Islet of Langerhans (tissue), 1 donor: ENCODE results near the gene WWOX.

Experiments used
- FAIRE-seq: peaks from one replicate; lab custom pipeline; 2011; peaks lifted over from hg19 to GRCh38; lab: Jason Lieb, UNC

WWOX gene

GRCh38 chr16:78439646-78440045 is 340.2 kb downstream of the WWOX start:
- no peak for FAIRE-seq

GRCh38 chr16:78441298-78441697 is 341.8 kb downstream of the WWOX start:
- no peak for FAIRE-seq

GRCh38 chr16:78443542-78444364 is 344.3 kb downstream of the WWOX start:
- no peak for FAIRE-seq

- FAIRE-seq: no peak
Observed at GRCh38 chr16:78445818-78446217, 346.4 kb downstream of the WWOX start.

- FAIRE-seq: no peak
Observed at GRCh38 chr16:78446486-78446885, 347.0 kb downstream of the WWOX start.

- no peak for FAIRE-seq
Observed at GRCh38 chr16:78446992-78447563, 347.6 kb downstream of the WWOX start.

GRCh38 chr16:78448658-78449271 is 349.3 kb downstream of the WWOX start:
- FAIRE-seq: no peak

GRCh38 chr16:78450255-78450654 is 350.8 kb downstream of the WWOX start:
- FAIRE-seq: no peak

- no peak for FAIRE-seq
Observed at GRCh38 chr16:78452025-78452555, 352.6 kb downstream of the WWOX start.

GRCh38 chr16:78455861-78456260 is 356.4 kb downstream of the WWOX start:
- no peak for FAIRE-seq

- FAIRE-seq: peak; percentile 9
Observed at GRCh38 chr16:78458588-78458987, 359.1 kb downstream of the WWOX start.

GRCh38 chr16:78460428-78460827 is 361.0 kb downstream of the WWOX start:
- no peak for FAIRE-seq

GRCh38 chr16:78461087-78461486 is 361.6 kb downstream of the WWOX start:
- FAIRE-seq: no peak

GRCh38 chr16:78461496-78462287 is 362.2 kb downstream of the WWOX start:
- no peak for FAIRE-seq

GRCh38 chr16:78462288-78463208 is 363.1 kb downstream of the WWOX start:
- no peak for FAIRE-seq

- FAIRE-seq: no peak
Observed at GRCh38 chr16:78463591-78463990, 364.1 kb downstream of the WWOX start.

GRCh38 chr16:78464833-78465232 is 365.4 kb downstream of the WWOX start:
- no peak for FAIRE-seq

- FAIRE-seq: no peak
Observed at GRCh38 chr16:78465730-78466129, 366.3 kb downstream of the WWOX start.

GRCh38 chr16:78469787-78470186 is 370.3 kb downstream of the WWOX start:
- no peak for FAIRE-seq

GRCh38 chr16:78473031-78473699 is 373.7 kb downstream of the WWOX start:
- FAIRE-seq: no peak

GRCh38 chr16:78474762-78475161 is 375.3 kb downstream of the WWOX start:
- no peak for FAIRE-seq
